Ovary (tissue), 9 donors: Measurements from ENCODE around the gene USP20. TPM values are rescaled to one million over a fixed set of nuclear protein-coding genes. Genes with fewer than 3 reads are reported as not detected.

ENCODE experiments used
- DNase-seq, 5 donors: peaks; one replicate each; pipeline ENCODE4 v3.0.0-alpha.2; 2019 to 2020
- H3K27ac ChIP-seq, 2 donors: fragments of 200-600 bp; one replicate each; pipeline versions ENCODE4 v1.5.1 to v1.8.0; 2019 to 2022
- H3K27me3 ChIP-seq: fragments of 200-600 bp; one replicate; pipeline ENCODE4 v1.8.0; 2022
- H3K36me3 ChIP-seq: fragments of 200-600 bp; sonication (generic); one replicate; pipeline ENCODE4 v1.5.1; 2019
- H3K4me1 ChIP-seq: one replicate; pipeline ENCODE4 v1.8.1; 2013; ENCODE audit warnings: mild to moderate bottlenecking, moderate library complexity; ENCODE audit not compliant: insufficient read depth
- H3K4me3 ChIP-seq: fragments of 200-600 bp; sonication (generic); one replicate; pipeline ENCODE4 v1.5.1; 2017
- H3K9me3 ChIP-seq, 2 donors: fragments of 200-600 bp in 1 of 2; sonication (generic) in 1 of 2; one replicate each; pipeline versions ENCODE4 v1.5.1 to v1.8.1; 2013 to 2019; ENCODE audit warnings: mild to moderate bottlenecking in 1 of 2, moderate library complexity in 1 of 2
- CTCF ChIP-seq, 3 donors: fragments of 450-650 bp in 2 of 3; fragments of 200-600 bp in 1 of 3; IDR thresholded peaks; one replicate each; pipeline versions ENCODE4 v1.5.1 to v1.8.0; 2016 to 2022; ENCODE audit warnings: antibody characterized with exemption in 3 of 3, mild to moderate bottlenecking in 1 of 3
- EP300 ChIP-seq: sonication (generic); formaldehyde crosslinking; IDR thresholded peaks from one replicate; pipeline ENCODE4 v1.6.1; 2017; ENCODE audit warnings: antibody characterized with exemption
- POLR2A ChIP-seq: fragments of 450-650 bp; IDR thresholded peaks from one replicate; pipeline ENCODE4 v1.6.1; 2017; ENCODE audit warnings: antibody characterized with exemption, mild to moderate bottlenecking, moderate library complexity
- WGBS, 3 donors: extraction: QIAGEN DNeasy Blood & Tissue Kit in 1 of 3; methylation state at CpG; one replicate each; pipeline versions ENCODE4 v1.1.5 to v1.1.7; 2013 to 2017; 5-methylcytosine and 5-hydroxymethylcytosine counted together
- intact Hi-C, 4 donors: fragments of 100-400 bp; cut with DNase I; formaldehyde crosslinking; loops; one replicate each; pipeline versions ENCODE4 v1.11.0 to v1.15.1; 2022 to 2023
- polyA plus RNA-seq, 2 donors: library from polyadenylated mRNA; stranded (reverse); fragments of 200-250 nt in 1 of 2; fragments of 350-450 nt in 1 of 2; fragmentation: Illumina TruSeq in 1 of 2; extraction: RNeasy Lipid Tissue Mini Kit (QIAGEN cat#74804) in 1 of 2; gene quantifications; one replicate each; pipeline ENCODE4 v1.2.3, GENCODE V29; 2013 to 2014
- total RNA-seq, 7 donors: library from RNA; depleted of rRNA in 2 of 7; stranded (reverse); fragments of >200 nt in 2 of 7; fragmentation: NEBNext Ultra II Directional in 3 of 7; extraction: Animal tissue kit (Norgen Biotek cat#: 25700) in 3 of 7; gene quantifications; one replicate each; pipeline versions ENCODE4 v1.1.0 to v1.2.4, GENCODE V29; 2016 to 2023
- donor health status: DM: no; HTN: no; CAD: no; lungs with moderate emphysema.
- donor health status: DM: no; HTN: no; CAD: no.
- donor health status: Bipolar disorder and iron deficiency.
- donor health status: DM: yes; HTN: yes; CAD: no.
- donor health status: DM: no; HTN: no; CAD: no.
- donor health status: DM: yes; HTN: yes; CAD: no.

Gene USP20
- total and polyA plus RNA-seq, 9 donors, result 6.8 to 39.8 (median 30.7) TPM

GRCh38 chr9:129839324-129840023 is 4.2 kb downstream of the USP20 start:
- no peaks in the 10 kb centered on the region for H3K27me3 ChIP-seq
- intact Hi-C loops, result no loop called here
- H3K4me1 ChIP-seq, result peaks cover 7% of the 10 kb centered on the region
- DNase-seq, result no peak
- 67 to 71% (median 69%) methylated on average over 10 of the region's 10 CpGs for WGBS, 3 donors
- TF ChIP-seq CTCF (IDR thresholded peaks at IDR 0.05) (no peak), EP300 (no peak), POLR2A (no peak)
- H3K27ac ChIP-seq, result no peak overlapping the region
- H3K36me3 ChIP-seq, result no peaks in the 10 kb centered on the region
- no peak overlapping the region for H3K4me3 ChIP-seq
- H3K9me3 ChIP-seq, result no peaks in the 10 kb centered on the region

- DNase-seq, result no peak
- H3K27me3 ChIP-seq, result no peaks in the 10 kb centered on the region
- intact Hi-C loops, result no loop called here
- H3K9me3 ChIP-seq, result no peaks in the 10 kb centered on the region
- TF ChIP-seq POLR2A (no peak), CTCF (IDR thresholded peaks at IDR 0.05) (no peak), EP300 (no peak)
- 85 to 92% (median 91%) methylated on average over 8 of the region's 8 CpGs for WGBS, 3 donors
- no peak overlapping the region for H3K4me3 ChIP-seq
- peaks cover 5% of the 10 kb centered on the region for H3K4me1 ChIP-seq
- no peaks in the 10 kb centered on the region for H3K36me3 ChIP-seq
- no peak overlapping the region for H3K27ac ChIP-seq
Observed at GRCh38 chr9:129840034-129840433, 4.8 kb downstream of the USP20 start.

- Histone ChIP-seq H3K9me3 (no peaks in the 10 kb centered on the region), H3K4me1 (peaks cover 4% of the 10 kb centered on the region), H3K27me3 (no peaks in the 10 kb centered on the region), H3K4me3 (no peak overlapping the region), H3K27ac (no peak overlapping the region), H3K36me3 (no peaks in the 10 kb centered on the region)
- intact Hi-C loops, result no loop called here
- DNase-seq, result no peak
- TF ChIP-seq POLR2A (no peak), CTCF (IDR thresholded peaks at IDR 0.05) (no peak), EP300 (no peak)
- WGBS, 3 donors, result 65 to 75% (median 65%) methylated on average over 4 of the region's 4 CpGs
Observed at GRCh38 chr9:129841071-129841470, 5.8 kb downstream of the USP20 start.

GRCh38 chr9:129845373-129845772 is 10.1 kb downstream of the USP20 start:
- no peak for DNase-seq
- H3K4me1 ChIP-seq, result no peaks in the 10 kb centered on the region
- no peak overlapping the region for H3K27ac ChIP-seq
- intact Hi-C loops, result no loop called here
- no peaks in the 10 kb centered on the region for H3K9me3 ChIP-seq
- H3K4me3 ChIP-seq, result no peak overlapping the region
- no peaks in the 10 kb centered on the region for H3K36me3 ChIP-seq
- 35 to 53% (median 36%) methylated on average over 2 of the region's 2 CpGs for WGBS, 3 donors
- no peaks in the 10 kb centered on the region for H3K27me3 ChIP-seq
- TF ChIP-seq EP300, result no peak
- no peak for TF ChIP-seq CTCF (IDR thresholded peaks at IDR 0.05)
- TF ChIP-seq POLR2A, result no peak
